ENCODE measurements around the gene NMB. TPM values are rescaled to one million over a fixed set of nuclear protein-coding genes. Genes with fewer than 3 reads are reported as not detected.

NMB gene
- total and polyA plus RNA-seq, 2 experiments from 2014 or later, result 18.1 to 22.0 TPM

DNA sequence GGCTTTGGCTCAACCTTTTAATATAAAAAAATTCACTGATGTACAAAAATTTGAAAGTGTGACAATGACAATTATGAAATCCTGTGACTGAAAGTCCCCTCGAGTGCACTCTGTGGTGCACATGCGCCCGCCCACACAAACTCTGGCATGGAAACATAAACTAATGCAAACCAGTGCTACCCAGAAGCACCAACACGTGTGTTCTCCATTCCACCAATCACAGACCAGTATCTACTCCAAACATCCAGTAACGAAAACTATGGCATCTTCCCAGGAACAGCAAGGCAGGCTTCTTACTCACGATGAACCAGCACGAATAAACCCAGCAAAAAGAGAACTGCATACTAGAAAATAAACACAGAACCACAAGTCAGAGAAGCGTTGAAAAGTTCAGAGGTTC is 11.7 kb upstream of the NMB start (continued):
- TF ChIP-seq, protein P1, sequence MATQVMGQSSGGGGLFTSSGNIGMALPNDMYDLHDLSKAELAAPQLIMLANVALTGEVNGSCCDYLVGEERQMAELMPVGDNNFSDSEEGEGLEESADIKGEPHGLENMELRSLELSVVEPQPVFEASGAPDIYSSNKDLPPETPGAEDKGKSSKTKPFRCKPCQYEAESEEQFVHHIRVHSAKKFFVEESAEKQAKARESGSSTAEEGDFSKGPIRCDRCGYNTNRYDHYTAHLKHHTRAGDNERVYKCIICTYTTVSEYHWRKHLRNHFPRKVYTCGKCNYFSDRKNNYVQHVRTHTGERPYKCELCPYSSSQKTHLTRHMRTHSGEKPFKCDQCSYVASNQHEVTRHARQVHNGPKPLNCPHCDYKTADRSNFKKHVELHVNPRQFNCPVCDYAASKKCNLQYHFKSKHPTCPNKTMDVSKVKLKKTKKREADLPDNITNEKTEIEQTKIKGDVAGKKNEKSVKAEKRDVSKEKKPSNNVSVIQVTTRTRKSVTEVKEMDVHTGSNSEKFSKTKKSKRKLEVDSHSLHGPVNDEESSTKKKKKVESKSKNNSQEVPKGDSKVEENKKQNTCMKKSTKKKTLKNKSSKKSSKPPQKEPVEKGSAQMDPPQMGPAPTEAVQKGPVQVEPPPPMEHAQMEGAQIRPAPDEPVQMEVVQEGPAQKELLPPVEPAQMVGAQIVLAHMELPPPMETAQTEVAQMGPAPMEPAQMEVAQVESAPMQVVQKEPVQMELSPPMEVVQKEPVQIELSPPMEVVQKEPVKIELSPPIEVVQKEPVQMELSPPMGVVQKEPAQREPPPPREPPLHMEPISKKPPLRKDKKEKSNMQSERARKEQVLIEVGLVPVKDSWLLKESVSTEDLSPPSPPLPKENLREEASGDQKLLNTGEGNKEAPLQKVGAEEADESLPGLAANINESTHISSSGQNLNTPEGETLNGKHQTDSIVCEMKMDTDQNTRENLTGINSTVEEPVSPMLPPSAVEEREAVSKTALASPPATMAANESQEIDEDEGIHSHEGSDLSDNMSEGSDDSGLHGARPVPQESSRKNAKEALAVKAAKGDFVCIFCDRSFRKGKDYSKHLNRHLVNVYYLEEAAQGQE (IDR thresholded peaks at IDR 0.05; ENCODE audit: unreplicated experiment), result no peak
- TF ChIP-seq JUNB (IDR thresholded peaks at IDR 0.05; ENCODE audit: unreplicated experiment) (no peak), ZNF331 (CRISPR knock-in tag; IDR thresholded peaks at IDR 0.05; ENCODE audit: low read depth) (no peak), POLR2AphosphoS5 (IDR thresholded peaks at IDR 0.05; ENCODE audit: low read depth) (no peak)

DNA sequence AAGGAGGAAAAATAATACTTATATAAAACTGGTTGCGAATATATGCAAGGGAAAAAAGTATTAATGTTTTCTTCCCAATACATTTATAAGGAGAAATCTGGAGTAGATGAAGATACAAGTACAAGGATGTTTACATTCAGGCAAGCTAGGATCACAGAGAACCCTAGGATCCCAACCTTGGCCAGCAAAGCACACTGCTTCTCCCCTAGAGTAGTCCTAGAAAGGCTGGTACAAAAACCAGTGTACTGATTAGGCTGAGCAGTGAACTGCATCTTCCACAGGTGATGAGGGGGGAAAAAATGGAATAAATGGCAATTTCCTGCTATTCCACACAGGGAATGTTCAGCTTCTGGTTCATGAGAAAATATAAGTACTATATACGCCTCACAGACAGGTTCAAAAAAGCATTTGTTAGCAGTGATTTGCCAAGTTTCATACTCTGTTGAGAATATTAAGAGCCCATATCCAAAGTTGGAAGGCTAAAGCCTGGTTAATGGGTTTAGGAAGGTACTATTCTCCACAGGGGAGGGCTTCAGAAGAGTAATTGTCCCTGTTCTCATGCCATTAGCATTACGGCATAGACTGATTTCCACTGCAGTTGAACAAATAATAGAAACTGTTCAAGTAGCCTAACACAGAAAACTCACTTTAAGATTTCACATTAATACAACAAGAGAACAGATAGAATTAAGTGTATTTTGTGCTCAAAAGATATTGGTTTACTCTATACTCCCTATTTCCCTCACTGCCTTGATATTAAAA is 10.4 kb upstream of the NMB start:
- H3K4me2 ChIP-seq, result no peak overlapping the region
- Mint-ChIP-seq H3K27me3 (ENCODE audit: insufficient read depth, low read depth, poor library complexity) (peaks cover 2% of the 10 kb centered on the region), H3K9me3 (0 out of 3 replicates have a peak, but pooled peaks cover 2% of the 10 kb centered on the region), H3K4me1 (no peaks in the 10 kb centered on the region), H3K27ac (no peak overlapping the region), H3K36me3 (ENCODE audit: low read depth) (peaks cover 56% of the 10 kb centered on the region), H3K4me3 (no peak overlapping the region)
- H3K27ac ChIP-seq (ENCODE audit: low read depth), result no peak overlapping the region
- no peaks in the 10 kb centered on the region for H3K9me2 ChIP-seq (ENCODE audit: insufficient read depth)
- no peaks in the 10 kb centered on the region for H3K4me1 ChIP-seq (ENCODE audit: insufficient read depth)
- 0 out of 2 replicates have a peak, but pooled peaks cover 4% of the 10 kb centered on the region for H3K79me2 ChIP-seq (replicated peaks; ENCODE audit: insufficient read depth)
- no peak for DNase-seq (ENCODE audit: low spot score)
- no peaks in the 10 kb centered on the region for H3K27me3 ChIP-seq (ENCODE audit: insufficient read depth)
- H2AFZ ChIP-seq, result no peak overlapping the region
- peaks cover 7% of the 10 kb centered on the region for H4K20me1 ChIP-seq (replicated peaks; ENCODE audit: insufficient read depth)
- H3K4me3 ChIP-seq, result no peak overlapping the region
- H3F3A ChIP-seq (replicated peaks; ENCODE audit: low read depth), result 0 out of 2 replicates have a peak, but pooled peaks cover 11% of the 10 kb centered on the region
- peaks cover 41% of the 10 kb centered on the region for H3K36me3 ChIP-seq (ENCODE audit: insufficient read depth)
- no peak for ATAC-seq
- TF ChIP-seq JUNB (IDR thresholded peaks at IDR 0.05; ENCODE audit: unreplicated experiment) (no peak), STAT1 (IDR thresholded peaks at IDR 0.05; ENCODE audit: unreplicated experiment) (no peak), NANOG (IDR thresholded peaks at IDR 0.05; ENCODE audit: borderline replicate concordance) (no peak), CREB1 (CRISPR knock-in tag; IDR thresholded peaks at IDR 0.05; ENCODE audit: low read depth) (no peak), EZH2phosphoT487 (IDR thresholded peaks at IDR 0.05; ENCODE audit: unreplicated experiment) (no peak), POLR2AphosphoS5 (IDR thresholded peaks at IDR 0.05; ENCODE audit: low read depth) (no peak), ZNF331 (CRISPR knock-in tag; IDR thresholded peaks at IDR 0.05; ENCODE audit: low read depth) (no peak), EZH2 (IDR thresholded peaks at IDR 0.05; ENCODE audit: low read depth, unreplicated experiment) (no peak)
- TF ChIP-seq, protein P2, sequence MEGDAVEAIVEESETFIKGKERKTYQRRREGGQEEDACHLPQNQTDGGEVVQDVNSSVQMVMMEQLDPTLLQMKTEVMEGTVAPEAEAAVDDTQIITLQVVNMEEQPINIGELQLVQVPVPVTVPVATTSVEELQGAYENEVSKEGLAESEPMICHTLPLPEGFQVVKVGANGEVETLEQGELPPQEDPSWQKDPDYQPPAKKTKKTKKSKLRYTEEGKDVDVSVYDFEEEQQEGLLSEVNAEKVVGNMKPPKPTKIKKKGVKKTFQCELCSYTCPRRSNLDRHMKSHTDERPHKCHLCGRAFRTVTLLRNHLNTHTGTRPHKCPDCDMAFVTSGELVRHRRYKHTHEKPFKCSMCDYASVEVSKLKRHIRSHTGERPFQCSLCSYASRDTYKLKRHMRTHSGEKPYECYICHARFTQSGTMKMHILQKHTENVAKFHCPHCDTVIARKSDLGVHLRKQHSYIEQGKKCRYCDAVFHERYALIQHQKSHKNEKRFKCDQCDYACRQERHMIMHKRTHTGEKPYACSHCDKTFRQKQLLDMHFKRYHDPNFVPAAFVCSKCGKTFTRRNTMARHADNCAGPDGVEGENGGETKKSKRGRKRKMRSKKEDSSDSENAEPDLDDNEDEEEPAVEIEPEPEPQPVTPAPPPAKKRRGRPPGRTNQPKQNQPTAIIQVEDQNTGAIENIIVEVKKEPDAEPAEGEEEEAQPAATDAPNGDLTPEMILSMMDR (conservative IDR thresholded peaks at IDR 0.05; ENCODE audit: low read depth in 2 of 2), result no peak
- TF ChIP-seq, protein P1 (IDR thresholded peaks at IDR 0.05; ENCODE audit: unreplicated experiment), result no peak
- TF ChIP-seq, protein P3, sequence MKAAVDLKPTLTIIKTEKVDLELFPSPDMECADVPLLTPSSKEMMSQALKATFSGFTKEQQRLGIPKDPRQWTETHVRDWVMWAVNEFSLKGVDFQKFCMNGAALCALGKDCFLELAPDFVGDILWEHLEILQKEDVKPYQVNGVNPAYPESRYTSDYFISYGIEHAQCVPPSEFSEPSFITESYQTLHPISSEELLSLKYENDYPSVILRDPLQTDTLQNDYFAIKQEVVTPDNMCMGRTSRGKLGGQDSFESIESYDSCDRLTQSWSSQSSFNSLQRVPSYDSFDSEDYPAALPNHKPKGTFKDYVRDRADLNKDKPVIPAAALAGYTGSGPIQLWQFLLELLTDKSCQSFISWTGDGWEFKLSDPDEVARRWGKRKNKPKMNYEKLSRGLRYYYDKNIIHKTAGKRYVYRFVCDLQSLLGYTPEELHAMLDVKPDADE (IDR thresholded peaks at IDR 0.05), result no peak
